H1 (cell line): Measurements from ENCODE around the gene LSM2. TPM values are rescaled to one million over a fixed set of nuclear protein-coding genes. Genes with fewer than 3 reads are reported as not detected.

Experiments
- CTCF ChIA-PET: fragments of 300-600 bp; sonication (Branson Sonifier 250); formaldehyde crosslinking; loops from one replicate; lab custom pipeline; 2021; ENCODE audit not compliant: partially characterized antibody; lab: Charles Lee
- POLR2A ChIA-PET: fragments of 300-600 bp; sonication (Branson Sonifier 250); formaldehyde crosslinking; loops from one replicate; lab custom pipeline; 2021; ENCODE audit warnings: inconsistent platforms; ENCODE audit not compliant: partially characterized antibody; lab: Charles Lee
- DNase-seq, 2 experiments: peaks; one replicate each; pipeline versions ENCODE4 v3.0.0 to v3.0.0-alpha.2; 2010 to 2022; ENCODE audit warnings: low spot score in 2 of 2, low read depth in 1 of 2, mixed read lengths in 1 of 2
- FAIRE-seq: peaks from 2 replicates; lab custom pipeline; 2011; peaks lifted over from hg19 to GRCh38; lab: Jason Lieb, UNC
- H2AFZ ChIP-seq: 2 replicates; pipeline ENCODE4 v1.8.1; 2012; ENCODE audit warnings: low read length, inconsistent platforms
- H2AK5ac ChIP-seq: 2 replicates; pipeline ENCODE4 v1.6.1; 2013; ENCODE audit warnings: low read depth, low read length
- H2BK120ac ChIP-seq: replicated peaks from 2 replicates; pipeline ENCODE3; 2013; ENCODE audit warnings: low read depth, low read length, inconsistent platforms
- H2BK12ac ChIP-seq: 2 replicates; pipeline ENCODE4 v1.6.1; 2013; ENCODE audit warnings: low read depth, low read length
- H2BK15ac ChIP-seq: 2 replicates; pipeline ENCODE4 v1.6.1; 2013; ENCODE audit warnings: low read length
- H2BK20ac ChIP-seq: 2 replicates; pipeline ENCODE4 v1.6.1; 2013; ENCODE audit warnings: low read length
- H2BK5ac ChIP-seq: 2 replicates; pipeline ENCODE4 v1.6.1; 2013; ENCODE audit warnings: low read depth, low read length
- H3K14ac ChIP-seq: 2 replicates; pipeline ENCODE4 v1.6.1; 2013; ENCODE audit warnings: inconsistent platforms; ENCODE audit not compliant: insufficient read length
- H3K18ac ChIP-seq: 2 replicates; pipeline ENCODE4 v1.6.1; 2013; ENCODE audit warnings: low read length; ENCODE audit errors: extremely low read depth
- H3K23ac ChIP-seq: 2 replicates; pipeline ENCODE4 v1.6.1; 2013; ENCODE audit warnings: inconsistent platforms; ENCODE audit not compliant: insufficient read length
- H3K23me2 ChIP-seq: 2 replicates; pipeline ENCODE4 v1.6.1; 2013; ENCODE audit warnings: low read depth, low read length
- H3K27ac ChIP-seq: 2 replicates; pipeline ENCODE4 v1.6.1; 2011; ENCODE audit warnings: low read depth, low read length, inconsistent platforms
- H3K27me3 ChIP-seq, 4 experiments: replicated peaks in 1 of 4; 1 replicate in 1 of 4; 2 replicates in 3 of 4; pipeline versions ENCODE4 v1.6.1 to v1.8.1; 2011 to 2013; ENCODE audit warnings: low read length in 3 of 4, mild to moderate bottlenecking in 3 of 4, inconsistent platforms in 2 of 4, mixed read lengths in 2 of 4, moderate library complexity in 1 of 4; ENCODE audit not compliant: control insufficient read depth in 3 of 4, insufficient read depth in 3 of 4; ENCODE audit errors: extremely low read depth in 1 of 4
- H3K36me3 ChIP-seq, 4 experiments: 2 replicates each; pipeline versions ENCODE4 v1.6.1 to v1.8.1; 2011 to 2013; ENCODE audit warnings: mild to moderate bottlenecking in 4 of 4, low read length in 3 of 4, moderate library complexity in 2 of 4, control low read depth in 1 of 4, inconsistent platforms in 1 of 4; ENCODE audit not compliant: insufficient read depth in 4 of 4, control insufficient read depth in 2 of 4
- H3K4ac ChIP-seq: replicated peaks from 2 replicates; pipeline ENCODE3; 2013; ENCODE audit warnings: low read length, low read depth, mixed read lengths, inconsistent platforms; ENCODE audit not compliant: insufficient read length
- H3K4me1 ChIP-seq, 4 experiments: replicated peaks in 1 of 4; 1 replicate in 1 of 4; 2 replicates in 3 of 4; pipeline versions ENCODE4 v1.6.1 to v1.8.1; 2011 to 2013; ENCODE audit warnings: low read length in 3 of 4, inconsistent platforms in 2 of 4, mixed read lengths in 1 of 4; ENCODE audit not compliant: insufficient read depth in 4 of 4, control insufficient read depth in 3 of 4
- H3K4me2 ChIP-seq, 2 experiments: 2 replicates each; pipeline versions ENCODE4 v1.6.1 to v1.8.1; 2011 to 2013; ENCODE audit warnings: low read depth in 2 of 2, low read length in 2 of 2, control low read depth in 1 of 2, inconsistent platforms in 1 of 2, mild to moderate bottlenecking in 1 of 2; ENCODE audit not compliant: insufficient read depth in 1 of 2
- H3K4me3 ChIP-seq, 4 experiments: fragments of 200-600, 300-600 bp in 1 of 4; sonication (generic), shearing (Covaris generic), sonication (Bioruptor Twin) in 1 of 4; 2 replicates each; pipeline versions ENCODE4 v1.5.1 to v1.8.1; 2011 to 2016; ENCODE audit warnings: low read length in 4 of 4, low read depth in 3 of 4, control low read depth in 2 of 4, inconsistent platforms in 2 of 4, mild to moderate bottlenecking in 2 of 4, mixed read lengths in 1 of 4, moderate library complexity in 1 of 4; ENCODE audit not compliant: insufficient read depth in 2 of 4; ENCODE audit errors: extremely low read depth in 1 of 4
- H3K56ac ChIP-seq: replicated peaks from 2 replicates; pipeline ENCODE3; 2013; ENCODE audit warnings: low read depth, mild to moderate bottlenecking, mixed read lengths, low read length, inconsistent platforms; ENCODE audit not compliant: insufficient read length
- H3K79me1 ChIP-seq: 2 replicates; pipeline ENCODE4 v1.6.1; 2013; ENCODE audit warnings: low read depth, low read length, control low read depth
- H3K79me2 ChIP-seq, 2 experiments: 2 replicates each; pipeline versions ENCODE4 v1.6.1 to v1.8.1; 2012 to 2013; ENCODE audit warnings: low read length in 2 of 2, mild to moderate bottlenecking in 2 of 2, inconsistent platforms in 1 of 2; ENCODE audit not compliant: insufficient read depth in 2 of 2, control insufficient read depth in 1 of 2
- H3K9ac ChIP-seq, 4 experiments: replicated peaks in 1 of 4; 1 replicate in 1 of 4; 2 replicates in 3 of 4; pipeline versions ENCODE4 v1.6.1 to v1.8.1; 2011 to 2013; ENCODE audit warnings: low read depth in 3 of 4, low read length in 3 of 4, control low read depth in 2 of 4, mild to moderate bottlenecking in 2 of 4, moderate library complexity in 2 of 4, inconsistent platforms in 1 of 4; ENCODE audit errors: extremely low read depth in 1 of 4
- H3K9me3 ChIP-seq, 2 experiments: 2 replicates each; pipeline versions ENCODE4 v1.6.1 to v1.8.1; 2012 to 2013; ENCODE audit warnings: mild to moderate bottlenecking in 2 of 2, moderate library complexity in 2 of 2, control low read depth in 1 of 2, inconsistent platforms in 1 of 2, low read depth in 1 of 2, low read length in 1 of 2, mixed read lengths in 1 of 2; ENCODE audit not compliant: insufficient read depth in 2 of 2
- H4K20me1 ChIP-seq, 2 experiments: replicated peaks in 1 of 2; 2 replicates each; pipeline versions ENCODE3 to v1.8.1; 2011 to 2013; ENCODE audit warnings: inconsistent platforms in 2 of 2, low read length in 2 of 2, mild to moderate bottlenecking in 1 of 2; ENCODE audit not compliant: insufficient read depth in 2 of 2, control insufficient read depth in 1 of 2
- H4K5ac ChIP-seq: 2 replicates; pipeline ENCODE4 v1.6.1; 2013; ENCODE audit warnings: low read length, low read depth, mixed read lengths, inconsistent platforms; ENCODE audit not compliant: insufficient read length
- H4K8ac ChIP-seq: 2 replicates; pipeline ENCODE4 v1.8.0; 2013; ENCODE audit warnings: mild to moderate bottlenecking, moderate library complexity, low read length, inconsistent platforms; ENCODE audit not compliant: insufficient read depth; ENCODE audit errors: extremely low read depth
- H4K91ac ChIP-seq: replicated peaks from 2 replicates; pipeline ENCODE3; 2013; ENCODE audit warnings: low read length, mixed read lengths, inconsistent platforms; ENCODE audit not compliant: insufficient read length
- CBX8 ChIP-seq: fragments of 300-800, 300-1000 bp; sonication (generic); IDR thresholded peaks from 2 replicates; pipeline ENCODE4 v1.7.1; 2016; ENCODE audit warnings: low read depth, low read length, borderline replicate concordance
- CREB1 ChIP-seq: IDR thresholded peaks from 2 replicates; pipeline ENCODE4 v1.6.1; 2012; ENCODE audit warnings: inconsistent platforms
- GABPA ChIP-seq: IDR thresholded peaks from 2 replicates; pipeline ENCODE4 v1.6.1; 2011; ENCODE audit warnings: mild to moderate bottlenecking, low read length, moderate library complexity, borderline replicate concordance; ENCODE audit not compliant: insufficient read depth
- HDAC6 ChIP-seq: IDR thresholded peaks from one replicate; pipeline ENCODE4 v1.7.1; 2012; ENCODE audit warnings: low read depth, mild to moderate bottlenecking, inconsistent platforms, low read length, moderate library complexity
- WGBS, 2 experiments: shearing (Covaris generic) in 1 of 2; methylation state at CpG; one replicate each; pipeline versions ENCODE4 v1.1.6 to v1.1.7; 2013 to 2015; ENCODE audit warnings: low lambda C conversion rate in 2 of 2, mixed read lengths in 2 of 2, inconsistent platforms in 1 of 2, low coverage in 1 of 2, missing lambda C conversion rate in 1 of 2; ENCODE audit not compliant: insufficient replicate concordance in 2 of 2, insufficient coverage in 1 of 2, insufficient read length in 1 of 2; ENCODE audit errors: extremely low coverage in 1 of 2, missing lambda C conversion rate in 1 of 2; 5-methylcytosine and 5-hydroxymethylcytosine counted together
- polyA plus RNA-seq, 7 experiments: library from polyadenylated mRNA; depleted of rRNA in 3 of 7; stranded (reverse) in 5 of 7; unstranded in 2 of 7; fragments of >200 nt in 5 of 7; fragments of 200-250 nt in 2 of 7; gene quantifications; 1 replicate in 5 of 7; 2 replicates in 1 of 7; 4 replicates in 1 of 7; pipeline versions ENCODE4 v1.2.1 to v1.2.3, GENCODE V29; 2011 to 2013; ENCODE audit warnings: missing spikeins in 2 of 7, mixed read lengths in 2 of 7
- total RNA-seq: library from RNA; stranded (reverse); fragmentation: NEBNext Ultra II Directional; extraction: Animal tissue kit (Norgen Biotek cat#: 25700); gene quantifications from 2 replicates; pipeline ENCODE4 v1.2.1, GENCODE V29; 2021

The LSM2 gene
- total and polyA plus RNA-seq, 2 of the 8 experiments (the other 6 are each of a cell fraction or from before 2014, with no cell fraction given) = 127 to 168 TPM

DNA sequence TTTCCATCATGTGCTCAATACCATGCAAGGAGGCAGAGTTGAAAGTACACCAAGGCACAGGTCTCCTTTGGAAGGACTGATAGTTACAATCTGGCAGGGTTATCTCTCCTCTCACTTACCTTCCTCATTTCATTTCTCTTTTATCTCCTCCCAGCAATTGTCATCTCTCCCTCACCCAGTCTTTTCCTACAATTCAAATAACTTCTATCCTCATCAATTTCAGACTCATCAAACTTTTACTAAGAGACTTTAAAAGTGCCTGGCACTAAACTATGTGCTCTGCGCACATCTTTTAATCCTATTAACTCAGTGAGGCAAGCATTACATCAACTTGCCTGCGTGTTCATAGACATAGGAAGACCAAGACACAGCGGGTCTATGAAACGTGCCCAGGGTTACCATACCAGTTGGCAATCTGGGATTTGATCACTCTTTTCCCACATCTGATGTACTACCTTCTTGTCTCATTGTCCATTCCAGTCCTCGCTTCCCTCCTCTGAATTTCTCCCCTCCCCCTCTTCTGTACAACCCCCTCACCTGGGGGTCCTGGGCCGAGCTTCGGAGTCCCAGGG lies 12.4 kb downstream of the LSM2 start:
- Histone ChIP-seq H3K27ac (no peak overlapping the region), H4K5ac (no peak overlapping the region), H2BK15ac (no peak overlapping the region), H2AK5ac (no peak overlapping the region), H3K27me3 (no peaks in the 10 kb centered on the region), H2BK5ac (0 out of 2 replicates have a peak overlapping the region, but pooled peaks have one; percentile 73), H3K4ac (no peak overlapping the region), H2BK12ac (no peak overlapping the region), H3K79me2 (peaks cover 0 to 19% of the 10 kb centered on the region in 2 experiments; a peak in 2 of 4 replicates), H3K79me1 (peaks cover 3% of the 10 kb centered on the region; the same call in 1 of the 2 replicates), H2BK120ac (no peak overlapping the region), H3K23ac (no peak overlapping the region), H3K9ac (peak overlapping the region in 3 of 4 experiments; percentile 77 to 96 (median 94); a peak in 6 of 7 replicates), H3K4me2 (peak overlapping the region; percentile 89 to 94), H3K36me3 (peaks cover 2 to 40% (median 15%) of the 10 kb centered on the region in 4 experiments; a peak in 6 of 8 replicates), H4K91ac (peak overlapping the region; percentile 29), H2BK20ac (no peak overlapping the region), H2AFZ (no peak overlapping the region), H3K4me1 (peaks cover 0 to 2% (median under 1%) of the 10 kb centered on the region in 4 experiments; a peak in 3 of 7 replicates), H4K8ac (no peak overlapping the region), H4K20me1 (peaks cover 1 to 6% of the 10 kb centered on the region in 2 experiments), H3K56ac (no peak overlapping the region), H3K23me2 (peaks cover 5% of the 10 kb centered on the region; the same call in 1 of the 2 replicates), H3K9me3 (no peaks in the 10 kb centered on the region), H3K4me3 (peak overlapping the region; percentile 82 to 95 (median 90)), H3K14ac (no peak overlapping the region), H3K18ac (no peak overlapping the region)
- FAIRE-seq = no peak
- WGBS, 2 experiments = 11% methylated on average over 5 of the region's 7 CpGs; no CpG with 5 or more reads in 1 of the 2 experiments
- ChIA-PET POLR2A (interaction anchor here (1.1 to 7.6 kb wide), 17 partner anchors 9 to 253 kb away, joined by 3 to 81 read pairs (median 7); partner anchors contain the start of genes HSPA1A, HSPA1B, HSPA1L and LSM2), CTCF (interaction anchor here (0.5 to 5.9 kb wide), 9 partner anchors 12 to 69 kb away, joined by 3 to 28 read pairs (median 7); partner anchors contain the start of genes HSPA1A, HSPA1B, HSPA1L and LSM2)
- DNase-seq = no peak
- TF ChIP-seq CREB1 (no peak), HDAC6 (no peak), CBX8 (no peak), GABPA (no peak)
